OCI-LY1 (cell line): Measurements from ENCODE around the gene PTPA.

Experiments used
- EZH2 ChIP-seq: fragments of 200-600 bp; sonication (generic), shearing (Covaris generic); IDR thresholded peaks from 2 replicates; pipeline ENCODE4 v1.8.0; 2017; ENCODE audit warnings: borderline replicate concordance, mixed run types, mild to moderate bottlenecking, antibody characterized with exemption, low read length, moderate library complexity, mixed read lengths
- TF ChIP-seq, protein P1 (sequence below): fragments of 200-600 bp; sonication (generic), shearing (Covaris generic); IDR thresholded peaks from 2 replicates; pipeline ENCODE4 v1.5.1; 2017; ENCODE audit warnings: mild to moderate bottlenecking, antibody characterized with exemption, low read length, moderate library complexity, mixed read lengths

DNA sequence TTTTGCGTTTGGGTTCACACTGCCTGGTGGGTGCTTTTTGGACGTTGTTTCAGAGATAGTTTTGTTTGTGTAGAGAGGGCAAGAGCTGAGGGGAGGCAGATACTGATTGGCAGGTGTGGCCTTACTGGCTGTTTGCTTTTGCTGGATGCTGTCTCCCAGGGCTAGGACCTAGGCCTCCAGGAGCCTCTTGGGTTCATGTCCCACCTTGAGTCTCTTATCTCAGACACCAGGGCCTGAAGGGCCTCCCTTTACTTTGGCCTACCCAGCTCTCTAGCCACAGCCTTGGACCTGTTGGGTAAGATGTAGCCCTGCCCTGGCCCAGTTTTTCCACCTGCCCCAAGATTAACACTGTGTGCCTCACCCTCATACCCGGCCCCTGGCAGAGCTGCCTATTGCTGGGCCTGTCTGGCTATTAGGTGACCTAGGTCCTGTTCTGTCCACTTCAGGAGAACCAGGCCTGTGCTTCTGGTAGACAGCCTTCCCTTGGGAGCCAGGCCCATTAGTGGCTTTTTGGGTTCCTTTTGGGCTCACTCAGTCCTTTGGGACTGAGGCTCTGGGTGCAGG is 13.4 kb downstream of the PTPA start:
- TF ChIP-seq, protein P1, sequence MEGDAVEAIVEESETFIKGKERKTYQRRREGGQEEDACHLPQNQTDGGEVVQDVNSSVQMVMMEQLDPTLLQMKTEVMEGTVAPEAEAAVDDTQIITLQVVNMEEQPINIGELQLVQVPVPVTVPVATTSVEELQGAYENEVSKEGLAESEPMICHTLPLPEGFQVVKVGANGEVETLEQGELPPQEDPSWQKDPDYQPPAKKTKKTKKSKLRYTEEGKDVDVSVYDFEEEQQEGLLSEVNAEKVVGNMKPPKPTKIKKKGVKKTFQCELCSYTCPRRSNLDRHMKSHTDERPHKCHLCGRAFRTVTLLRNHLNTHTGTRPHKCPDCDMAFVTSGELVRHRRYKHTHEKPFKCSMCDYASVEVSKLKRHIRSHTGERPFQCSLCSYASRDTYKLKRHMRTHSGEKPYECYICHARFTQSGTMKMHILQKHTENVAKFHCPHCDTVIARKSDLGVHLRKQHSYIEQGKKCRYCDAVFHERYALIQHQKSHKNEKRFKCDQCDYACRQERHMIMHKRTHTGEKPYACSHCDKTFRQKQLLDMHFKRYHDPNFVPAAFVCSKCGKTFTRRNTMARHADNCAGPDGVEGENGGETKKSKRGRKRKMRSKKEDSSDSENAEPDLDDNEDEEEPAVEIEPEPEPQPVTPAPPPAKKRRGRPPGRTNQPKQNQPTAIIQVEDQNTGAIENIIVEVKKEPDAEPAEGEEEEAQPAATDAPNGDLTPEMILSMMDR, result no peak
- TF ChIP-seq EZH2, result no peak
